ENCODE results near the gene RASGRF2.

GRCh38 chr5:81194633-81195334 lies 234.6 kb downstream of the RASGRF2 start:
- TF ChIP-seq EZH2phosphoT487 (IDR thresholded peaks at IDR 0.05; ENCODE audit: insufficient read depth, low read depth) (no peak), EZH2 (IDR thresholded peaks at IDR 0.05; ENCODE audit: insufficient read depth, poor library complexity, severe bottlenecking) (no peak)

All from GM23248 (cell line).